ENCODE results near the gene TMEM253.

The TMEM253 gene

DNA sequence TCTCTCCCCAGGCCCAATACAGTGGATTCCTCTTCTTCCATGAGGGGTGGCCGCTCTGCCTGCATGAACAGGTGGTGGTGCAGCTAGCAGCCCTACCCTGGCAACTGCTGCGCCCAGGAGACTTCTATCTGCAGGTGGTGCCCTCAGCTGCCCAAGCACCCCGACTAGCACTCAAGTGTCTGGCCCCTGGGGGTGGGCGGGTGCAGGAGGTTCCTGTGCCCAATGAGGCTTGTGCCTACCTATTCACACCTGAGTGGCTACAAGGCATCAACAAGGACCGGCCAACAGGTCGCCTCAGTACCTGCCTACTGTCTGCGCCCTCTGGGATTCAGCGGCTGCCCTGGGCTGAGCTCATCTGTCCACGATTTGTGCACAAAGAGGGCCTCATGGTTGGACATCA is 26.9 kb upstream of the TMEM253 start:
- H3K4me3 ChIP-seq (ENCODE audit: low read depth, low read length), result no peak overlapping the region
- in situ Hi-C loops (cut with HindIII; ENCODE audit: low pct_ligation_motif_present, low sequenced_read_pairs), result no loop called here
- TF ChIP-seq CTCF (IDR thresholded peaks at IDR 0.05; ENCODE audit: low read depth, low read length, missing control alignments), result no peak
- H3K27me3 ChIP-seq (replicated peaks), result no peaks in the 10 kb centered on the region
- peaks cover 57% of the 10 kb centered on the region for H3K36me3 ChIP-seq (replicated peaks)
- no peak overlapping the region for H3K27ac ChIP-seq
- no peak for DNase-seq

- DNase-seq, result no peak
- Histone ChIP-seq H3K36me3 (replicated peaks) (peaks cover 65% of the 10 kb centered on the region), H3K27ac (no peak overlapping the region), H3K4me3 (ENCODE audit: low read depth, low read length) (no peak overlapping the region), H3K27me3 (replicated peaks) (no peaks in the 10 kb centered on the region)
- no peak for TF ChIP-seq CTCF (IDR thresholded peaks at IDR 0.05; ENCODE audit: low read depth, low read length, missing control alignments)
- in situ Hi-C loops (cut with HindIII; ENCODE audit: low pct_ligation_motif_present, low sequenced_read_pairs), result no loop called here
These were observed 26.2 kb upstream of the TMEM253 start for GRCh38 chr14:21074398-21075272.

DNA sequence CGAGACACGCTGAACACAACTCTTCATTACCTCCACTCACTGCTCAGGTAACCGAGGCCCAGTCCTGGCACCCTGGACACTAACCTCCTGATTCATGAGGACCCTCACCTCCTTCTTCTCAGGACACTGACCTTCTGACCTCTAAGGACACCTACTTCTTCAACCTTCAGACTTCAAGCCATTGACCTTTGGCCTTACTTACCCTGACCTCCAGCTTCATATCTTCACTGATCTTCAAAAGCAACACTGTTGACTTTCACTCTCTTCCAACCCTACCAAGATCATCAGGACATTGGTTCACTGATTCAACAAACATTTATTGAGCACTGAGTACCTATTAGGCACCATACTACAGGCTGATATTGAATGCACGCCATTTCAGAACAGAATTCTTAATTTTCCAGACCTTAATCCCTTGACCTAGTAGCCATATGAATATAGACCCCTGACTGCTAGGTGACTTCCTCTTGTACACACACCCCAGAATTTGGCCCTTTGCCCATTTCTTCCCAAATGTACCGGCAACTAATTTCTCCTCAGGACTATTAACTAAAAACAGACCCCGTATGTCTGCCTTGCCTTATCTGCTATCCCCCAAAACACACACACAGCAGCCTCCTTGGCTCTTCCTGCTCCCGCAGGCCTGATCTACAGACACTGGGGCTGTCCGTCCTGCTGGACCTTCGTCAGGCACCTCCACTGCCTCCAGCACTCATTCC is 25.0 kb upstream of the TMEM253 start:
- in situ Hi-C loops (cut with HindIII; ENCODE audit: low pct_ligation_motif_present, low sequenced_read_pairs), result no loop called here
- TF ChIP-seq CTCF (IDR thresholded peaks at IDR 0.05; ENCODE audit: low read depth, low read length, missing control alignments), result no peak
- no peak overlapping the region for H3K4me3 ChIP-seq (ENCODE audit: low read depth, low read length)
- no peaks in the 10 kb centered on the region for H3K27me3 ChIP-seq (replicated peaks)
- H3K36me3 ChIP-seq (replicated peaks), result peaks cover 77% of the 10 kb centered on the region
- H3K27ac ChIP-seq, result no peak overlapping the region
- DNase-seq, result no peak

GRCh38 chr14:21077672-21078071 is 23.2 kb upstream of the TMEM253 start:
- H3K4me3 ChIP-seq (ENCODE audit: low read depth, low read length), result no peak overlapping the region
- in situ Hi-C loops (cut with HindIII; ENCODE audit: low pct_ligation_motif_present, low sequenced_read_pairs), result no loop called here
- H3K27ac ChIP-seq, result no peak overlapping the region
- H3K36me3 ChIP-seq (replicated peaks), result peaks cover 95% of the 10 kb centered on the region
- no peak for TF ChIP-seq CTCF (IDR thresholded peaks at IDR 0.05; ENCODE audit: low read depth, low read length, missing control alignments)
- no peak for DNase-seq
- no peaks in the 10 kb centered on the region for H3K27me3 ChIP-seq (replicated peaks)

- in situ Hi-C loops (cut with HindIII; ENCODE audit: low pct_ligation_motif_present, low sequenced_read_pairs), result no loop called here
- DNase-seq, result no peak
- H3K36me3 ChIP-seq (replicated peaks), result peaks cover 94% of the 10 kb centered on the region
- H3K4me3 ChIP-seq (ENCODE audit: low read depth, low read length), result no peak overlapping the region
- TF ChIP-seq CTCF (IDR thresholded peaks at IDR 0.05; ENCODE audit: low read depth, low read length, missing control alignments), result no peak
- H3K27ac ChIP-seq, result no peak overlapping the region
- H3K27me3 ChIP-seq (replicated peaks), result no peaks in the 10 kb centered on the region
These were observed 22.6 kb upstream of the TMEM253 start for GRCh38 chr14:21078287-21078686.
